K562 (cell line): ENCODE data around the gene TIMP1. TPM values are rescaled to one million over a fixed set of nuclear protein-coding genes. Genes with fewer than 3 reads are reported as not detected.

ENCODE experiments used
- ATAC-seq: fragments of 200-7000 bp; cut with Tn5 transposase; 3 replicates; pipeline ENCODE4 v1.9.1; 2020; ENCODE audit warnings: moderate library complexity
- BruUV-seq: library from RNA; stranded (reverse); fragments of 400-500 nt; replicated peaks from 2 replicates; lab custom pipeline; 2021; lab: Mats Ljungman, UMichigan
- CTCF ChIA-PET: fragments of 300-600 bp; formaldehyde crosslinking; extraction: SDS; loops from one replicate; lab custom pipeline; 2021; ENCODE audit warnings: low intra/inter-chr PET ratio; lab: Yijun Ruan, JAX
- POLR2A ChIA-PET: fragments of 300-600, 350-650 bp; sonication (Branson Sonifier 250); formaldehyde crosslinking; extraction: SDS; loops from one replicate; lab custom pipeline; 2021; ENCODE audit warnings: antibody characterized with exemption, inconsistent platforms; lab: Yijun Ruan, JAX
- DNase-seq, 4 experiments: peaks; one replicate each; pipeline versions ENCODE4 v3.0.0 to v3.0.0-alpha.2; 2011 to 2018; ENCODE audit warnings: low spot score in 3 of 4, mixed read lengths in 3 of 4; ENCODE audit errors: extremely low read depth in 1 of 4
- FAIRE-seq: peaks from 2 replicates; lab custom pipeline; 2011; peaks lifted over from hg19 to GRCh38; lab: Jason Lieb, UNC
- H2AFZ ChIP-seq: 2 replicates; pipeline ENCODE4 v1.6.0; 2011; ENCODE audit warnings: low read depth, low read length, control low read depth, inconsistent platforms
- H3K27ac ChIP-seq: fragments of 200-600 bp; 3 replicates; pipeline ENCODE4 v1.8.0; 2011; ENCODE audit warnings: low read depth, mild to moderate bottlenecking, control low read depth, inconsistent platforms, low read length, moderate library complexity, mixed read lengths; ENCODE audit errors: extremely low read depth
- H3K27me3 ChIP-seq, 2 experiments: fragments of 300-600 bp in 1 of 2; 2 replicates in 1 of 2; 3 replicates in 1 of 2; pipeline versions ENCODE4 v1.6.0 to v1.8.0; 2011; ENCODE audit warnings: inconsistent platforms in 2 of 2, low read length in 2 of 2, mild to moderate bottlenecking in 1 of 2, mixed read lengths in 1 of 2, moderate library complexity in 1 of 2; ENCODE audit not compliant: control insufficient read depth in 2 of 2, insufficient read depth in 2 of 2
- H3K36me3 ChIP-seq: fragments of 300-600 bp; 3 replicates; pipeline ENCODE4 v1.8.0; 2011; ENCODE audit warnings: mild to moderate bottlenecking, low read length, inconsistent platforms; ENCODE audit not compliant: control insufficient read depth, insufficient read depth
- H3K4me1 ChIP-seq, 2 experiments: fragments of 200-600 bp in 1 of 2; replicated peaks in 1 of 2; 2 replicates in 1 of 2; 3 replicates in 1 of 2; pipeline versions ENCODE4 v1.5.1 to v1.8.0; 2011; ENCODE audit warnings: inconsistent platforms in 2 of 2, low read length in 2 of 2, mild to moderate bottlenecking in 1 of 2, mixed read lengths in 1 of 2, moderate library complexity in 1 of 2; ENCODE audit not compliant: control insufficient read depth in 2 of 2, insufficient read depth in 2 of 2
- H3K4me2 ChIP-seq: 2 replicates; pipeline ENCODE4 v1.6.1; 2011; ENCODE audit warnings: low read length, control low read depth, inconsistent platforms, mixed read lengths; ENCODE audit not compliant: insufficient read depth
- H3K4me3 ChIP-seq: fragments of 200-600 bp; sonication (generic), shearing (Covaris generic); 2 replicates; pipeline ENCODE4 v1.5.1; 2016; ENCODE audit warnings: control low read depth, inconsistent platforms
- H3K79me2 ChIP-seq: fragments of 200-600 bp; 3 replicates; pipeline ENCODE4 v1.8.0; 2011; ENCODE audit warnings: low read length, inconsistent platforms; ENCODE audit not compliant: control insufficient read depth, insufficient read depth
- H3K9ac ChIP-seq, 2 experiments: 2 replicates each; pipeline versions ENCODE4 v1.6.0 to v1.6.1; 2011; ENCODE audit warnings: low read depth in 2 of 2, low read length in 2 of 2, control low read depth in 1 of 2, inconsistent platforms in 1 of 2, mild to moderate bottlenecking in 1 of 2, mixed read lengths in 1 of 2; ENCODE audit not compliant: insufficient read depth in 1 of 2
- H3K9me1 ChIP-seq: one replicate; pipeline ENCODE4 v1.6.0; 2011; ENCODE audit warnings: inconsistent platforms, mild to moderate bottlenecking, low read length, moderate library complexity; ENCODE audit not compliant: control insufficient read depth, insufficient read depth
- H3K9me3 ChIP-seq: replicated peaks from 2 replicates; pipeline ENCODE4 v1.5.1; 2011; ENCODE audit warnings: low read depth, low read length, inconsistent platforms; ENCODE audit not compliant: control insufficient read depth, insufficient read depth
- H4K20me1 ChIP-seq: replicated peaks from 2 replicates; pipeline ENCODE4 v1.6.1; 2011; ENCODE audit warnings: low read length, inconsistent platforms, mixed read lengths; ENCODE audit not compliant: control insufficient read depth, insufficient read depth
- CBX1 ChIP-seq: sonication (generic); IDR thresholded peaks from 2 replicates; pipeline ENCODE4 v1.6.1; 2016; ENCODE audit warnings: antibody characterized with exemption, low read depth, mild to moderate bottlenecking
- ESRRB ChIP-seq: fragments of 250-450 bp; sonication (Bioruptor Pico); IDR thresholded peaks from 2 replicates; pipeline ENCODE4 v1.5.0; 2020; ENCODE audit warnings: mild to moderate bottlenecking, moderate library complexity, borderline replicate concordance
- ETV1 ChIP-seq: fragments of 450-650 bp; conservative IDR thresholded peaks from 2 replicates; pipeline ENCODE4 v1.6.1; 2016; ENCODE audit warnings: missing genetic modification characterization, control low read depth, low read depth, missing compliant biosample characterization
- FOXA1 ChIP-seq: fragments of 450-650 bp; IDR thresholded peaks from 2 replicates; pipeline ENCODE4 v1.6.1; 2016; ENCODE audit warnings: mild to moderate bottlenecking, borderline replicate concordance
- HLTF ChIP-seq: fragments of 450-650 bp; IDR thresholded peaks from 2 replicates; pipeline ENCODE4 v1.6.1; 2016
- ILF3 ChIP-seq: fragments of 450-650 bp; IDR thresholded peaks from 2 replicates; pipeline ENCODE4 v1.6.1; 2018; ENCODE audit warnings: antibody characterized with exemption, mild to moderate bottlenecking, moderate library complexity, borderline replicate concordance
- ILK ChIP-seq: fragments of 450-650 bp; IDR thresholded peaks from 2 replicates; pipeline ENCODE4 v1.6.1; 2016; ENCODE audit warnings: missing genetic modification characterization, low read depth, mild to moderate bottlenecking, missing compliant biosample characterization, moderate library complexity, borderline replicate concordance
- KAT8 ChIP-seq: fragments of 450-650 bp; IDR thresholded peaks from 2 replicates; pipeline ENCODE4 v1.6.1; 2016; ENCODE audit warnings: low read depth, mild to moderate bottlenecking
- MYBL2 ChIP-seq, 2 experiments: fragments of 450-650 bp in 1 of 2; sonication (generic) in 1 of 2; formaldehyde crosslinking in 1 of 2; IDR thresholded peaks; 2 replicates each; pipeline versions ENCODE4 v1.6.1 to v1.8.1; 2017 to 2022; ENCODE audit warnings: borderline replicate concordance in 1 of 2, inconsistent platforms in 1 of 2, low read depth in 1 of 2, mild to moderate bottlenecking in 1 of 2, missing genetic modification reagents in 1 of 2, moderate library complexity in 1 of 2
- POLR3G ChIP-seq: IDR thresholded peaks from 2 replicates; pipeline ENCODE4 v1.6.1; 2011; ENCODE audit not compliant: insufficient read length, insufficient replicate concordance; ENCODE audit errors: extremely low read depth
- TARDBP ChIP-seq: fragments of 450-650 bp; IDR thresholded peaks from 2 replicates; pipeline ENCODE4 v1.6.1; 2016
- THRAP3 ChIP-seq: fragments of 450-650 bp; IDR thresholded peaks from 2 replicates; pipeline ENCODE4 v1.6.1; 2016; ENCODE audit warnings: mild to moderate bottlenecking, inconsistent platforms, borderline replicate concordance
- ZNF174 ChIP-seq: fragments of 250-450 bp; sonication (Bioruptor Pico); IDR thresholded peaks from 2 replicates; pipeline ENCODE4 v1.4.0; 2020; ENCODE audit warnings: mild to moderate bottlenecking
- ZNF436 ChIP-seq: fragments of 250-450, 450-650 bp; sonication (Bioruptor Pico); formaldehyde crosslinking; IDR thresholded peaks from 2 replicates; pipeline ENCODE4 v1.7.0; 2020; ENCODE audit warnings: mild to moderate bottlenecking
- in situ Hi-C: fragments of 300-500 bp; cut with MboI; formaldehyde crosslinking; loops from 4 replicates; pipeline ENCODE4 v1.15.0; 2018; ENCODE audit warnings: inconsistent platforms, mixed read lengths
- intact Hi-C: fragments of 100-400 bp; cut with micrococcal nuclease; formaldehyde crosslinking; loops from 2 replicates; pipeline ENCODE4 v1.14.2; 2022
- polyA plus RNA-seq, 8 experiments: library from polyadenylated mRNA; depleted of rRNA in 4 of 8; stranded (reverse) in 5 of 8; unstranded in 3 of 8; fragments of >200 nt; fragmentation: Nextera tagmentation in 2 of 8; fragmentation: Illumina TruSeq in 1 of 8; extraction: Ambion mirVana in 2 of 8; extraction: Trizol in 1 of 8; gene quantifications; 2 replicates each; pipeline versions ENCODE4 v1.2.1 to v1.2.3, GENCODE V29; 2011 to 2014; ENCODE audit warnings: inconsistent platforms in 1 of 8, missing spikeins in 1 of 8
- total RNA-seq, 7 experiments: library from RNA; depleted of rRNA in 6 of 7; stranded (reverse); fragments of >200 nt in 6 of 7; fragmentation: Illumina TruSeq in 2 of 7; extraction: Trizol in 2 of 7; gene quantifications; 2 replicates each; pipeline versions ENCODE4 v1.2.1 to v1.2.3, GENCODE V29; 2011 to 2021; ENCODE audit warnings: low replicate concordance in 1 of 7
- TF ChIP-seq, protein P1 (sequence below): fragments of 450-650 bp; formaldehyde crosslinking; IDR thresholded peaks from 2 replicates; pipeline ENCODE4 v1.4.0; 2020; ENCODE audit warnings: mild to moderate bottlenecking, moderate library complexity
- TF ChIP-seq, protein P2 (sequence below): fragments of 250-450 bp; sonication (Bioruptor Pico); IDR thresholded peaks from 2 replicates; pipeline ENCODE4 v1.4.0; 2020; ENCODE audit warnings: mild to moderate bottlenecking, moderate library complexity, borderline replicate concordance
- TF ChIP-seq, protein P3 (sequence below): fragments of 450-650 bp; formaldehyde crosslinking; IDR thresholded peaks from 2 replicates; pipeline ENCODE4 v1.4.0; 2020; ENCODE audit warnings: mild to moderate bottlenecking, mixed read lengths
- TF ChIP-seq, protein P4 (sequence below): sonication (generic); formaldehyde crosslinking; IDR thresholded peaks from 2 replicates; pipeline ENCODE4 v1.9.0; 2022; ENCODE audit warnings: mild to moderate bottlenecking, missing genetic modification reagents

The TIMP1 gene
- total and polyA plus RNA-seq, 9 of the 15 experiments (the other 6 are each of a cell fraction or from before 2014, with no cell fraction given), result 115 to 699 (median 273) TPM

DNA sequence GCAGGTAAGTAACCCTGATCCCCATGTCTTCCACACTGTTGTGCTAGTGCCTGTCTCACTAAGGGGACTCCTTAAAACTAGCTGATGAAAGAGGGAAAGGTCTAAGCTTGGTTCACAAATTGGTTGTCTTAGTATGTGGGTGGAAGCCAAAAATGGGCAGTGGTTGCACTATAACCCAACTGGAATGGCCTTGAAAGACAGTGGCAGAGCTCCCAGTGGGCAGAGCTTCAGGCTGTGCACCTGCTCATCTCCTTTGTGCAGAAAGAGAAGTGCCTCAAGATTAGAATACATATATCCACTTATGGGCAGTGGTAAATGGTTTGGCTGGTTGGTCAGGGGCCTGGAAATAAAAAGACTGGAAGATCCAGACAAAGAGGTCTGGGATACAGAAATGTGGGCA, 30.2 kb downstream of the TIMP1 start:
- FAIRE-seq (no peak), DNase-seq (no peak), ATAC-seq (no peak)
- no peaks in the 10 kb centered on the region for H3K79me2 ChIP-seq
- in situ Hi-C loops, result no loop called here
- no peak overlapping the region for H3K27ac ChIP-seq
- intact Hi-C loops, result no loop called here
- H3K9ac ChIP-seq, result no peak overlapping the region
- no peaks in the 10 kb centered on the region for H3K36me3 ChIP-seq
- H3K4me1 ChIP-seq, result peaks cover 7% of the 10 kb centered on the region in 2 experiments; a peak in 4 of 5 replicates
- H2AFZ ChIP-seq, result no peak overlapping the region
- CTCF ChIA-PET, result no interaction called here
- H4K20me1 ChIP-seq, result no peaks in the 10 kb centered on the region
- H3K27me3 ChIP-seq, result peaks cover 0 to 14% of the 10 kb centered on the region in 2 experiments; a peak in 3 of 5 replicates
- POLR2A ChIA-PET, result interaction anchor here (0.5 kb wide), 1 partner anchor 29 kb away, joined by 3 read pairs; no protein-coding TSS in a partner anchor
- 0 out of 2 replicates have a peak, but pooled peaks cover 2% of the 10 kb centered on the region for H3K9me3 ChIP-seq
- H3K4me3 ChIP-seq, result no peak overlapping the region
- H3K9me1 ChIP-seq, result no peaks in the 10 kb centered on the region
- no peak overlapping the region for H3K4me2 ChIP-seq
- BruUV-seq, result no TSS peak
- TF ChIP-seq ILK (tag) (no peak), ETV1 (no peak), ESRRB (CRISPR knock-in tag) (no peak), KAT8 (no peak), TARDBP (no peak), MYBL2 (IDR thresholded peaks at IDR 0.05; ENCODE audit: low read depth) (no peak), MYBL2 (CRISPR knock-in tag; IDR thresholded peaks at IDR 0.05; ENCODE audit: borderline replicate concordance) (no peak), FOXA1 (no peak), HLTF (no peak), POLR3G (no peak), ZNF436 (CRISPR knock-in tag) (no peak), ILF3 (no peak), THRAP3 (no peak), CBX1 (no peak), ZNF174 (CRISPR knock-in tag) (no peak)
- TF ChIP-seq, protein P1, sequence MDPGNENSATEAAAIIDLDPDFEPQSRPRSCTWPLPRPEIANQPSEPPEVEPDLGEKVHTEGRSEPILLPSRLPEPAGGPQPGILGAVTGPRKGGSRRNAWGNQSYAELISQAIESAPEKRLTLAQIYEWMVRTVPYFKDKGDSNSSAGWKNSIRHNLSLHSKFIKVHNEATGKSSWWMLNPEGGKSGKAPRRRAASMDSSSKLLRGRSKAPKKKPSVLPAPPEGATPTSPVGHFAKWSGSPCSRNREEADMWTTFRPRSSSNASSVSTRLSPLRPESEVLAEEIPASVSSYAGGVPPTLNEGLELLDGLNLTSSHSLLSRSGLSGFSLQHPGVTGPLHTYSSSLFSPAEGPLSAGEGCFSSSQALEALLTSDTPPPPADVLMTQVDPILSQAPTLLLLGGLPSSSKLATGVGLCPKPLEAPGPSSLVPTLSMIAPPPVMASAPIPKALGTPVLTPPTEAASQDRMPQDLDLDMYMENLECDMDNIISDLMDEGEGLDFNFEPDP, result no peak
- TF ChIP-seq, protein P2, sequence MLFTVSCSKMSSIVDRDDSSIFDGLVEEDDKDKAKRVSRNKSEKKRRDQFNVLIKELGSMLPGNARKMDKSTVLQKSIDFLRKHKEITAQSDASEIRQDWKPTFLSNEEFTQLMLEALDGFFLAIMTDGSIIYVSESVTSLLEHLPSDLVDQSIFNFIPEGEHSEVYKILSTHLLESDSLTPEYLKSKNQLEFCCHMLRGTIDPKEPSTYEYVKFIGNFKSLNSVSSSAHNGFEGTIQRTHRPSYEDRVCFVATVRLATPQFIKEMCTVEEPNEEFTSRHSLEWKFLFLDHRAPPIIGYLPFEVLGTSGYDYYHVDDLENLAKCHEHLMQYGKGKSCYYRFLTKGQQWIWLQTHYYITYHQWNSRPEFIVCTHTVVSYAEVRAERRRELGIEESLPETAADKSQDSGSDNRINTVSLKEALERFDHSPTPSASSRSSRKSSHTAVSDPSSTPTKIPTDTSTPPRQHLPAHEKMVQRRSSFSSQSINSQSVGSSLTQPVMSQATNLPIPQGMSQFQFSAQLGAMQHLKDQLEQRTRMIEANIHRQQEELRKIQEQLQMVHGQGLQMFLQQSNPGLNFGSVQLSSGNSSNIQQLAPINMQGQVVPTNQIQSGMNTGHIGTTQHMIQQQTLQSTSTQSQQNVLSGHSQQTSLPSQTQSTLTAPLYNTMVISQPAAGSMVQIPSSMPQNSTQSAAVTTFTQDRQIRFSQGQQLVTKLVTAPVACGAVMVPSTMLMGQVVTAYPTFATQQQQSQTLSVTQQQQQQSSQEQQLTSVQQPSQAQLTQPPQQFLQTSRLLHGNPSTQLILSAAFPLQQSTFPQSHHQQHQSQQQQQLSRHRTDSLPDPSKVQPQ (CRISPR knock-in tag), result no peak
- TF ChIP-seq, protein P3, sequence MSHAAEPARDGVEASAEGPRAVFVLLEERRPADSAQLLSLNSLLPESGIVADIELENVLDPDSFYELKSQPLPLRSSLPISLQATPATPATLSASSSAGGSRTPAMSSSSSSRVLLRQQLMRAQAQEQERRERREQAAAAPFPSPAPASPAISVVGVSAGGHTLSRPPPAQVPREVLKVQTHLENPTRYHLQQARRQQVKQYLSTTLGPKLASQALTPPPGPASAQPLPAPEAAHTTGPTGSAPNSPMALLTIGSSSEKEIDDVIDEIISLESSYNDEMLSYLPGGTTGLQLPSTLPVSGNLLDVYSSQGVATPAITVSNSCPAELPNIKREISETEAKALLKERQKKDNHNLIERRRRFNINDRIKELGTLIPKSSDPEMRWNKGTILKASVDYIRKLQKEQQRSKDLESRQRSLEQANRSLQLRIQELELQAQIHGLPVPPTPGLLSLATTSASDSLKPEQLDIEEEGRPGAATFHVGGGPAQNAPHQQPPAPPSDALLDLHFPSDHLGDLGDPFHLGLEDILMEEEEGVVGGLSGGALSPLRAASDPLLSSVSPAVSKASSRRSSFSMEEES, result no peak
- TF ChIP-seq, protein P4, sequence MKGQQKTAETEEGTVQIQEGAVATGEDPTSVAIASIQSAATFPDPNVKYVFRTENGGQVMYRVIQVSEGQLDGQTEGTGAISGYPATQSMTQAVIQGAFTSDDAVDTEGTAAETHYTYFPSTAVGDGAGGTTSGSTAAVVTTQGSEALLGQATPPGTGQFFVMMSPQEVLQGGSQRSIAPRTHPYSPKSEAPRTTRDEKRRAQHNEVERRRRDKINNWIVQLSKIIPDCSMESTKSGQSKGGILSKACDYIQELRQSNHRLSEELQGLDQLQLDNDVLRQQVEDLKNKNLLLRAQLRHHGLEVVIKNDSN (CRISPR knock-in tag), result no peak
